ENCODE results near the gene LRRN1.
A peak's percentile ranks its signal among the peaks of the same experiment; 100 is the strongest.
"Not testable (repeated sequence)": the region's sequence is repeated elsewhere in the genome, so short reads cannot be mapped to it uniquely, and the experiment has no call there.

LRRN1 gene

GRCh38 chr3:3806856-3807255 is 7.6 kb downstream of the LRRN1 start:
- DNase-seq: no peak

- no peak for DNase-seq
Observed at GRCh38 chr3:3813013-3813412, 13.8 kb downstream of the LRRN1 start.

- DNase-seq: no peak
Observed at GRCh38 chr3:3815206-3815605, 16.0 kb downstream of the LRRN1 start.

GRCh38 chr3:3816034-3816433 is 16.8 kb downstream of the LRRN1 start:
- no peak for DNase-seq

- peak in 1 of 56 donors; percentile 43 for DNase-seq
Observed at GRCh38 chr3:3817865-3818264, 18.6 kb downstream of the LRRN1 start.

GRCh38 chr3:3821777-3822176 is 22.5 kb downstream of the LRRN1 start:
- DNase-seq: no peak

- DNase-seq: peak in 6 of 56 donors; percentile 3 to 11 (median 6)
Observed at GRCh38 chr3:3825035-3825434, 25.8 kb downstream of the LRRN1 start.

GRCh38 chr3:3826521-3826920 is 27.3 kb downstream of the LRRN1 start:
- DNase-seq: no peak

GRCh38 chr3:3827111-3827510 is 27.9 kb downstream of the LRRN1 start:
- DNase-seq: no peak

- DNase-seq: not testable (repeated sequence)
Observed at GRCh38 chr3:3828417-3828816, 29.2 kb downstream of the LRRN1 start.

- no peak for DNase-seq
Observed at GRCh38 chr3:3836845-3837244, 37.6 kb downstream of the LRRN1 start.

- DNase-seq: no peak
Observed at GRCh38 chr3:3842356-3842755, 43.1 kb downstream of the LRRN1 start.

GRCh38 chr3:3847994-3848922 is 49.0 kb downstream of the LRRN1 start:
- no peak for DNase-seq

GRCh38 chr3:3848923-3849275 is 49.7 kb downstream of the LRRN1 start:
- DNase-seq: no peak

- no peak for DNase-seq
Observed at GRCh38 chr3:3851621-3852323, 52.5 kb downstream of the LRRN1 start.

- no peak for DNase-seq
Observed at GRCh38 chr3:3853544-3853943, 54.3 kb downstream of the LRRN1 start.

- DNase-seq: no peak
Observed at GRCh38 chr3:3855056-3855455, 55.8 kb downstream of the LRRN1 start.

- no peak for DNase-seq
Observed at GRCh38 chr3:3860235-3860634, 61.0 kb downstream of the LRRN1 start.

- no peak for DNase-seq
Observed at GRCh38 chr3:3862534-3862933, 63.3 kb downstream of the LRRN1 start.

- no peak for DNase-seq
Observed at GRCh38 chr3:3875491-3875890, 76.3 kb downstream of the LRRN1 start.

- DNase-seq: no peak
Observed at GRCh38 chr3:3881050-3881449, 81.8 kb downstream of the LRRN1 start.

- DNase-seq: not testable (repeated sequence)
Observed at GRCh38 chr3:3887311-3887710, 88.1 kb downstream of the LRRN1 start.

GRCh38 chr3:3893590-3893989 is 94.4 kb downstream of the LRRN1 start:
- DNase-seq: peak in 12 of 56 donors; percentile 0 to 60 (median 5)

Data from nucleus accumbens (tissue), 56 donors.